Left ventricle myocardium inferior (tissue), 1 donor: ENCODE results near the gene FARS2. TPM values are rescaled to one million over a fixed set of nuclear protein-coding genes. Genes with fewer than 3 reads are reported as not detected.

Source experiments
- DNase-seq: peaks from one replicate; pipeline ENCODE4 v3.0.0-alpha.2; 2020
- H3K27ac ChIP-seq: fragments of 200-600 bp; replicated peaks from 2 replicates; pipeline ENCODE4 v1.8.0; 2021
- H3K27me3 ChIP-seq: fragments of 200-600 bp; 2 replicates; pipeline ENCODE4 v1.8.0; 2021; ENCODE audit warnings: low read depth
- H3K36me3 ChIP-seq: fragments of 200-600 bp; 2 replicates; pipeline ENCODE4 v1.8.0; 2021
- H3K4me1 ChIP-seq: fragments of 200-600 bp; 2 replicates; pipeline ENCODE4 v1.8.0; 2021
- H3K4me3 ChIP-seq: fragments of 200-600 bp; 2 replicates; pipeline ENCODE4 v1.8.0; 2021; ENCODE audit warnings: mild to moderate bottlenecking, moderate library complexity
- H3K9me3 ChIP-seq: fragments of 200-600 bp; replicated peaks from 2 replicates; pipeline ENCODE4 v1.8.0; 2021
- CTCF ChIP-seq: fragments of 200-600 bp; IDR thresholded peaks from 2 replicates; pipeline ENCODE4 v1.8.0; 2021; ENCODE audit warnings: antibody characterized with exemption, mild to moderate bottlenecking, borderline replicate concordance
- intact Hi-C: fragments of 100-400 bp; cut with micrococcal nuclease; formaldehyde crosslinking; loops from one replicate; pipeline ENCODE4 v1.11.0; 2022
- total RNA-seq: library from RNA; stranded (reverse); fragmentation: NEBNext Ultra II Directional; extraction: Animal tissue kit (Norgen Biotek cat#: 25700); gene quantifications from one replicate; pipeline ENCODE4 v1.2.1, GENCODE V29; 2021
- donor health status: DM: no; HTN: yes; CAD: no; lungs with severe emphysema.

Gene FARS2
- total RNA-seq, 1 donor from 2014 or later: 16.7 TPM

- no peak for DNase-seq
- intact Hi-C loops: no loop called here
- H3K4me1 ChIP-seq: peaks cover 8% of the 10 kb centered on the region
- no peaks in the 10 kb centered on the region for H3K9me3 ChIP-seq
- no peak overlapping the region for H3K27ac ChIP-seq
- H3K36me3 ChIP-seq: no peaks in the 10 kb centered on the region
- H3K4me3 ChIP-seq: no peak overlapping the region
- no peaks in the 10 kb centered on the region for H3K27me3 ChIP-seq
- TF ChIP-seq CTCF: no peak
Measured at GRCh38 chr6:5472571-5472970, 211.3 kb downstream of the FARS2 start.

GRCh38 chr6:5475779-5476178 is 214.5 kb downstream of the FARS2 start:
- Histone ChIP-seq H3K9me3 (no peaks in the 10 kb centered on the region), H3K4me3 (no peak overlapping the region), H3K36me3 (no peaks in the 10 kb centered on the region), H3K4me1 (peaks cover 13% of the 10 kb centered on the region), H3K27ac (no peak overlapping the region), H3K27me3 (no peaks in the 10 kb centered on the region)
- DNase-seq: no peak
- intact Hi-C loops: no loop called here
- no peak for TF ChIP-seq CTCF

GRCh38 chr6:5478380-5478779 is 217.1 kb downstream of the FARS2 start:
- no peak for DNase-seq
- no peaks in the 10 kb centered on the region for H3K27me3 ChIP-seq
- no peak for TF ChIP-seq CTCF
- no peaks in the 10 kb centered on the region for H3K36me3 ChIP-seq
- no peak overlapping the region for H3K27ac ChIP-seq
- no peak overlapping the region for H3K4me3 ChIP-seq
- H3K9me3 ChIP-seq: no peaks in the 10 kb centered on the region
- peaks cover 13% of the 10 kb centered on the region for H3K4me1 ChIP-seq
- intact Hi-C loops: no loop called here

- Histone ChIP-seq H3K9me3 (no peaks in the 10 kb centered on the region), H3K4me3 (peak overlapping the region; percentile 34), H3K36me3 (no peaks in the 10 kb centered on the region), H3K4me1 (peaks cover 13% of the 10 kb centered on the region), H3K27ac (no peak overlapping the region), H3K27me3 (no peaks in the 10 kb centered on the region)
- intact Hi-C loops: no loop called here
- no peak for TF ChIP-seq CTCF
- no peak for DNase-seq
Measured at GRCh38 chr6:5481033-5481432, 219.7 kb downstream of the FARS2 start.

GRCh38 chr6:5481750-5482149 is 220.4 kb downstream of the FARS2 start:
- Histone ChIP-seq H3K9me3 (no peaks in the 10 kb centered on the region), H3K27me3 (no peaks in the 10 kb centered on the region), H3K4me1 (peaks cover 13% of the 10 kb centered on the region), H3K4me3 (no peak overlapping the region), H3K27ac (no peak overlapping the region), H3K36me3 (no peaks in the 10 kb centered on the region)
- no peak for DNase-seq
- intact Hi-C loops: no loop called here
- no peak for TF ChIP-seq CTCF

GRCh38 chr6:5482619-5483018 is 221.3 kb downstream of the FARS2 start:
- Histone ChIP-seq H3K27ac (no peak overlapping the region), H3K36me3 (peaks cover 8% of the 10 kb centered on the region), H3K9me3 (no peaks in the 10 kb centered on the region), H3K27me3 (no peaks in the 10 kb centered on the region), H3K4me1 (peaks cover 13% of the 10 kb centered on the region), H3K4me3 (no peak overlapping the region)
- intact Hi-C loops: no loop called here
- no peak for DNase-seq
- no peak for TF ChIP-seq CTCF
